ENCODE results near the gene ACAP1.

The ACAP1 gene

GRCh38 chr17:7398612-7399011 lies 62.3 kb downstream of the ACAP1 start:
- TF ChIP-seq POLR2A (IDR thresholded peaks at IDR 0.05; ENCODE audit: extremely low read depth, insufficient read length) = no peak
- DNase-seq (ENCODE audit: low read depth) = no peak
- H3K4me3 ChIP-seq (ENCODE audit: low read depth, low read length) = no peak overlapping the region
